Dedifferentiated amniotic fluid mesenchymal stem cell (primary cell): ENCODE data around the gene FGD5.
"Not testable (repeated sequence)": the region's sequence is repeated elsewhere in the genome, so short reads cannot be mapped to it uniquely, and the experiment has no call there.

Source experiments
- DNase-seq: peaks from one replicate; pipeline ENCODE4 v3.0.0-alpha.2; 2016; ENCODE audit errors: extremely low spot score

The FGD5 gene

GRCh38 chr3:14902719-14903118, 84.0 kb downstream of the FGD5 start:
- no peak for DNase-seq

GRCh38 chr3:14903501-14903900, 84.7 kb downstream of the FGD5 start:
- DNase-seq, result not testable (repeated sequence)

DNA sequence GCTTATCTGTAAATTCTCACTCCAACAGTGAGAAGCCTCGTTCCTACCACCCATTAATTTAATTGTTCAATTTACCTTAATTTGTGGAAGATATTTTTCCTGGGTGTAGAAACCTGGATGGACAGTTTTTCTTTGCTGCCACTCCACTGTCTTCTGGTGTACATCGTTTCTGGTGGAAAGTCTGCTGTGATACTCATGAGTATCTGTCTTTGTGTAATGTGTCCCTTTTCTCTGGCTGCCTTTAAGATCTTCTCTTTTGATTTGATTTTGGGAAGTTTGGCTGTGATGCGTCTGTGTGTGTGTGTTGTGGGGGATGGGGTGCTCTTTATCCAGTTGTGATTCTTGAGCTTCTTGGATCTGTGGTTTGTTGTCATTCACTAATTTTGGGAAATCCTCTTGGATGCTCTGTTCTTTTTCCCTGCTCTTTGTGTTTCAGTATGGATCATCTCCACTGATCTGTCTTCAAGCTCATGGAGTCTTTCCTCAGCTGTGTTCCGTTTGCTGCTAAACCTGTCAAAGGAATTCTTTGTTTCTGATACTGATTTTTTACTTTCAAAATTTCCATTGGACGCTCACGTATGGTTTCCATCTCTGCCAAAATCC, 86.4 kb downstream of the FGD5 start:
- no peak for DNase-seq

- no peak for DNase-seq
These were observed 87.7 kb downstream of the FGD5 start for GRCh38 chr3:14906355-14906971.

DNA sequence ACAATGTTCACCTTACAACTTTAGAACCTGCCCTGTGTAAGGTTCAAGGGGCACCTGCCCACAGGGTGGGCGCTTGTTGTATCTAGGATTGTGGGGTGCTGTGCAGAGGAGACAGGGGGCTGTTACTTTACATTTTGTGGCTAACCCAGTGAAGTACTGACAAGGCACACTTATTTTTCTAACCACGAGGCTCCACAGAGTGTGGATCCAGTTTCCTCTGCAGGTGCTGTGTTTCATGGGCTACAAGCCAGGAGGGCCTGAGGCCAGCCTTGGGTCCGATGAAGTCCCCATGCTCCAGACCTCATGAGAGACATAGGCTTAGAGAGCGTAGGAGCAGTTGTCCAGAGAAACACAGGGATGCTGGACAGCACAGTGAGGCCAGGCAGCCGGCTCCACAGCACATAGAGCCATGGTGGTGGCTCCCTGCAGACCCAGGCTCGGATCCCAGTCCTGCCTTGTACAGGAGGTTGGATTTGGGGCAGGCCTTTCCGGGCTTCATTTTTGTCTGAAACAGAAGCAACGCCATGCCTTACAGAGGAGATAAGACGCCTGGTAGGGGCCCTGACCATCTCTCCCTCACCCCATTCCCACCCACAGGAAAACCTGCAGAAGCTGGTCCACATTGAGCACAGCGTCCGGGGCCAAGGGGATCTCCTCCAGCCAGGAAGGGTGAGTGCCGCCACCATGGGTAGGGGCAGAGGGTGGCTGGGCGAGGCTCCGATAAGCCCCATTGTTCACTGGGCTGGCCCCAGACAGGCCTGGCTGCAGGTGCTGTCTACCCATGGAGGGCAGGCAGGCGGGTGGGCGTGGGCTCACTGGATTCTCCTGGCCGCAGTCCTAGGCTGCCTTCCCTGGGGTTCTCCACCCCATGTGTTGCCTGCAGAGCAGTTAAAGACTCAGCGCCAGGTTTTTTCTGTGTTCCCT, 88.5 kb downstream of the FGD5 start:
- DNase-seq, result no peak

- DNase-seq, result no peak
These were observed 90.5 kb downstream of the FGD5 start for GRCh38 chr3:14909250-14909649.

DNA sequence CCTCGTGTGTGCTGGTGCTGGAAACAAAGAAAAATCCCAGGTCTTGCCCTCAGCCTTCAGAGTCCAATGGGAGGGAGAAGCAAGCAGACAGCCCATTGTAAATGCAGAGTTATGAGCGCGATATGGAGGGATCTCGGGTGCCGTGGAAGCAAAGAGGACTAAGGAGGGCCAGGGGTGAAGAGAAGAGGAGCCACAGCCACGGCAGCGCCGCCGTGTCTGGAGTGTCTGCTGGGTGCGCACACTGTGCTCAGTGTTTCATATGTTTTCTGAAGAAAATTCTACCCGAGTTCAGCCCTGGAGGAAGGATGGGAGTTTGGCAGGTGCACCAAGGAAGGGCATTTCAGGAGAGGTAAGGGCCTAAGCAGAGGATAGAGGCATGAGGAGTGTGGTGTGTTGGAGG, 92.9 kb downstream of the FGD5 start:
- DNase-seq, result no peak

GRCh38 chr3:14913071-14913925, 94.5 kb downstream of the FGD5 start:
- no peak for DNase-seq

- DNase-seq, result no peak
These were observed 95.4 kb downstream of the FGD5 start for GRCh38 chr3:14913926-14914778.

- DNase-seq, result no peak
These were observed 96.0 kb downstream of the FGD5 start for GRCh38 chr3:14914779-14915117.

GRCh38 chr3:14915636-14916222, 97.0 kb downstream of the FGD5 start:
- DNase-seq, result no peak

DNA sequence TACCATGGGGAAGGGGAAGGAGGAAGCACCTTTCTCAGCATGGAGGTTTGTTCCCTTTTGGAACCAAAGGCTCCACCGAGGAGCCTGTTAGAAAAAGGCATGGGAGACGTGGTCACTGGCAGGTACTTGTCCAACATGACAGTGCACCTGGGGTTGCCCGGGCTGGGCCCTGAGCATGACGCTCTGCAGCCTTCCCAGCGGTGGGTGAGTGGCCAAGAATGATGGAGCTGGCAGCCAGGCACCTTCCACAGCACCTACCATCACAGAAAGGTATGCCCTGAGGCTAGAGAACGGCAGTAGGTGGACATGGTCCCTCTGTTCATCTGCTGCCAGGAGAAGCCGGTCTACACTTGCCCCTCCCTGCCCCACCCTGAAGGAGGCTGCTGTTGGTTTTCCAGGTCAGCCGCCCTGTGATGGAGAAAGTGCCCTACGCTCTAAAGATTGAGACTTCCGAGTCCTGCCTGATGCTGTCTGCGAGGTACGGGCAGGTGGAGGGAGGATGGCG, 99.6 kb downstream of the FGD5 start:
- no peak for DNase-seq

- DNase-seq, result no peak
These were observed 101.8 kb downstream of the FGD5 start for GRCh38 chr3:14920536-14920935.

DNA sequence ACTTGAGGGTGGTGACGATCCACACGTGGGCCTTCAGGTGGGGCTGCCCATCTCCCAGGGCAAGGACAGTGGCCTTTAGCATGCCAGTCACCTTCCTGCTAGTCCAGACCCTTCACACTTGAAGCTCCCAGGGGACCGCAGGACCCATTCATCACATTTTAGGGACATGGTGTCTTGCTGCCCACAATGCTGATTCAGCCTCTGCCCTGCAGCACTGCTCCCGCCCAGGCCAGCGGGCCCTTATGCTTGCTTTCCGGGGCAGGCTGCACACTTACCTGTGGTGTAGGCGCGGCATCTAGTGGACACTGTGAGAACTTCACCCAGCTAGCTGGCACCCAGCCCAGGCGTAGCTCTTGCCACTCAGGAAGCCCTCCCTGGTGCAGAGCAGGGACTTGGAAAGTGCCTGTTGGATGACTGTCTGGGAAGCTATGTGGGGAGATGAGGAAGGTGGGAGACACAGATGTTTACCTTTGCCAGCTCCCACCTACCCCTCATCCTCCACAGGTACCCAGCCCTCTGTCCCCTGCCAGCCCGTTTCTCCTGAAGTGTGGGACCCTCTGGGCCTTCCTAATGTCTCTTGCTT, 102.4 kb downstream of the FGD5 start:
- peak; percentile 74 for DNase-seq

DNA sequence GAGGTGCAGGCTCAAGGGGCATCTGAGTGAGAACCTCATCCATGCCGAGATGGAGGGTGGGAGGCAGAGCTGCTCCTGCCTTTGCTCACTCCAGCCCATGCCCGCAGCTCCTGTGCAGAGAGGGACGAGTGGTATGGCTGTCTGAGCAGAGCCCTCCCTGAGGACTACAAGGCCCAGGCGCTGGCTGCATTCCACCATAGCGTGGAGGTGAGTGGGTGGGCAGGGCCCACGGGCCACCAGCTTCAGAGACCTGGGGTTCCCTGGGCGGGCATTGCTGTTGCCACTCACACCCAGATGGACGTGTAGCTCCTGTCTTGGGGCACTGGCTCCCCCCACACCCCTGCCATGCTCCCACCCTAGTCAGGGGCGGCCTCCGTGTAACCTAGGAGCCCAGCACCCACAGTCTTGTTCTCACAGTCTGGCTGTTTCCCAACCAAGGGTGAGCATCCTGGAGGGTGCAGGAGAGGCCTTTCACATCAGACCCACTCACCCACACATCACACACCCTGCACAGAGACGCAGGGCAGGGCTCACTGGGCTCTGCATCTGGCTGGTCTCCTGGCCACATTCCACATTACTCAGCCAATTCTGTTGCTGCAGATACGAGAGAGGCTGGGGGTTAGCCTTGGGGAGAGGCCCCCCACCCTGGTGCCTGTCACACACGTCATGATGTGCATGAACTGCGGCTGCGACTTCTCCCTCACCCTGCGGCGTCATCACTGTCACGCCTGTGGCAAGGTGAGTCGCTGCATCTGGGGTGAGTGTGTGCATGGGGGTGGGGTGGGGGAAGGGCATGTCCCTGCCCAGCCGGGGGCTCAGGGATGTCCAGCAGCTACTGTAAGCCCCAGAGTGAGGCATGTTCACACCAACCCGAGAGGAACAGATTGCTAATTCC, 103.3 kb downstream of the FGD5 start:
- no peak for DNase-seq

GRCh38 chr3:14922863-14923262, 104.1 kb downstream of the FGD5 start:
- no peak for DNase-seq

DNA sequence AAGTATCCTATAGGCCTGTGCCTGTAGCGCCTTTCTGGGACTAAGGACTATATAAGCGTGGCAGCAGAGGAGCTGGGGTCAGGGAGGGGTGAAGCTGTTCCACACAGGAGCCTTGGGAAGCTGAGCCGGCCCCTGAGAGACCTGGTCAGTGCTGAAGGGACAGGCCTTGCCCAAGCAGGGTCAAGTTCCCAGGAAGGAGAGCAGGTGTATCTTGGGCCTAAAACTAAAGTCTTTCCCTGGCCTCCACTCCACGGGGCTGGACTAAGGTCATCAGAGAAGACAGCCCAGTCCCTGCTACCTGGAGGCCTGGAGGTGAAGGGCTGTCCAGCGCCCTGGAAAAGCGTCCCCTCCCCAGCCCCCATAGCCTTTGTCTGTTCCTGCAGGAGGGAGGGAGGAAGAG, 104.7 kb downstream of the FGD5 start:
- no peak for DNase-seq

DNA sequence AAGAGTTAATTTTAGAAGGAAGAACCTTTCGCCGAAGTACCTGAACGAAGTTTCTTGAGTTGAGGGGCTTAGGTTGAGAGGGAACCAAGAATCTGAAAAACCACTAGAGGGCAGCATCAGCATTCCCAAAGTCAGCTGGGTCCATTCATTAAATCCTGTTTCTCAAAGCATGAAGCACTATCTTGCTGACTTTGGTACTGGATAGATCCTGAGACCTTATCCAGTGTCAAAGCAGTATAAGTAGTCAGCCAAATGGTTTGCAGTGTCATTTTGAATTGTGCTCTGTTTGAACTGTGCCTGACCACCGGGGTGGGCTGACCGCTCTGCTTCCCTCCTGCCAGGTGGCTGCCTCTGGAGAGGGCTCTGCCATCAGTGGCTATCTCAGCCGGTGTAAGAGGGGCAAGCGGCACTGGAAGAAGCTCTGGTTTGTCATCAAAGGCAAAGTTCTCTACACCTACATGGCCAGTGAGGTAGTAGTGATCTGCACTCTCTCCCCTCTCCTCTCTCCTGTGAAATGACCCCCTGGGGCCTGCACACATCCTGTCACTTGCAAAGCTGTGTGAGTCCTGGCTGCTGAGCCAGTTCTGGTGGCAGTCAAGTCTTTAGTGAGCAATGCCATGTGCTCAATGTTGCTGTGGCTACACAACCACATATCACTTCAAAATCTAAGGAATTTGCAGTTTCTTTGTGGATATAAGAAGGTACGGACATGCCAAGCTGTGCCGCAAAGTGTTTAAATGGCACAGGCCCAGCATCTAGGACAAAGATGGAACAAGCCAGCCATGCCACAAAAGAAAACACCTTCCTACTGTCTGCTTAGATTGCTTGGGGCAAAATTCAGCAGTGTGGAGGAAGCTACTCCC, 107.2 kb downstream of the FGD5 start:
- peak; percentile 77 for DNase-seq
